Ovary (tissue), 9 donors: Measurements from ENCODE around the gene TAS2R42. TPM values are rescaled to one million over a fixed set of nuclear protein-coding genes. Genes with fewer than 3 reads are reported as not detected.

ENCODE experiments used
- DNase-seq, 5 donors: peaks; one replicate each; pipeline ENCODE4 v3.0.0-alpha.2; 2019 to 2020
- H3K27ac ChIP-seq, 2 donors: fragments of 200-600 bp; one replicate each; pipeline versions ENCODE4 v1.5.1 to v1.8.0; 2019 to 2022
- H3K27me3 ChIP-seq: fragments of 200-600 bp; one replicate; pipeline ENCODE4 v1.8.0; 2022
- H3K36me3 ChIP-seq: fragments of 200-600 bp; sonication (generic); one replicate; pipeline ENCODE4 v1.5.1; 2019
- H3K4me1 ChIP-seq: one replicate; pipeline ENCODE4 v1.8.1; 2013; ENCODE audit warnings: mild to moderate bottlenecking, moderate library complexity; ENCODE audit not compliant: insufficient read depth
- H3K4me3 ChIP-seq: fragments of 200-600 bp; sonication (generic); one replicate; pipeline ENCODE4 v1.5.1; 2017
- H3K9me3 ChIP-seq, 2 donors: fragments of 200-600 bp in 1 of 2; sonication (generic) in 1 of 2; one replicate each; pipeline versions ENCODE4 v1.5.1 to v1.8.1; 2013 to 2019; ENCODE audit warnings: mild to moderate bottlenecking in 1 of 2, moderate library complexity in 1 of 2
- CTCF ChIP-seq, 3 donors: fragments of 450-650 bp in 2 of 3; fragments of 200-600 bp in 1 of 3; IDR thresholded peaks; one replicate each; pipeline versions ENCODE4 v1.5.1 to v1.8.0; 2016 to 2022; ENCODE audit warnings: antibody characterized with exemption in 3 of 3, mild to moderate bottlenecking in 1 of 3
- EP300 ChIP-seq: sonication (generic); formaldehyde crosslinking; IDR thresholded peaks from one replicate; pipeline ENCODE4 v1.6.1; 2017; ENCODE audit warnings: antibody characterized with exemption
- POLR2A ChIP-seq: fragments of 450-650 bp; IDR thresholded peaks from one replicate; pipeline ENCODE4 v1.6.1; 2017; ENCODE audit warnings: antibody characterized with exemption, mild to moderate bottlenecking, moderate library complexity
- WGBS, 3 donors: extraction: QIAGEN DNeasy Blood & Tissue Kit in 1 of 3; methylation state at CpG; one replicate each; pipeline versions ENCODE4 v1.1.5 to v1.1.7; 2013 to 2017; 5-methylcytosine and 5-hydroxymethylcytosine counted together
- intact Hi-C, 4 donors: fragments of 100-400 bp; cut with DNase I; formaldehyde crosslinking; loops; one replicate each; pipeline versions ENCODE4 v1.11.0 to v1.15.1; 2022 to 2023
- polyA plus RNA-seq, 2 donors: library from polyadenylated mRNA; stranded (reverse); fragments of 200-250 nt in 1 of 2; fragments of 350-450 nt in 1 of 2; fragmentation: Illumina TruSeq in 1 of 2; extraction: RNeasy Lipid Tissue Mini Kit (QIAGEN cat#74804) in 1 of 2; gene quantifications; one replicate each; pipeline ENCODE4 v1.2.3, GENCODE V29; 2013 to 2014
- total RNA-seq, 7 donors: library from RNA; depleted of rRNA in 2 of 7; stranded (reverse); fragments of >200 nt in 2 of 7; fragmentation: NEBNext Ultra II Directional in 3 of 7; extraction: Animal tissue kit (Norgen Biotek cat#: 25700) in 3 of 7; gene quantifications; one replicate each; pipeline versions ENCODE4 v1.1.0 to v1.2.4, GENCODE V29; 2016 to 2023
- donor health status: DM: no; HTN: no; CAD: no; lungs with moderate emphysema.
- donor health status: DM: no; HTN: no; CAD: no.
- donor health status: Bipolar disorder and iron deficiency.
- donor health status: DM: yes; HTN: yes; CAD: no.
- donor health status: DM: no; HTN: no; CAD: no.
- donor health status: DM: yes; HTN: yes; CAD: no.

Gene TAS2R42
- total and polyA plus RNA-seq, 9 donors = not detected

DNA sequence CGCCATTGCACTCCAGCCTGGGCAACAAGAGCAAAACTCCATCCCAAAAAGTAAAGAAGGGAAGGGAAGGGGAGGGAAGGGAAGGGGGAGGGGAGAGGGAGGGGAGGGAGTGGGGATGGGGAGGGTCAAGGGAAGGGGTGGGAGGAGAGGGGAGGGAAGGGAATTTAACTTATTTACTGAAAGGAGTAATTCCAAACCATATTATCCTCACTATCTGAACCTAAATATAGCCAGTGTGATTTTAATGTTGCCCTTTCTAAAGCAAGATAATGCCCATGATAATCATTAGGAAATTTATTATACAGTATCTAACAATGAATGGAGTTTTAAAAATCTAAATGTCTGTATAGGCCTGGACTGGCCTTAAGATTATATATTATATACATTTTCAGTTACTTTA lies 8.5 kb downstream of the TAS2R42 start:
- Histone ChIP-seq H3K4me1 (no peaks in the 10 kb centered on the region), H3K4me3 (no peak overlapping the region), H3K36me3 (no peaks in the 10 kb centered on the region), H3K9me3 (no peaks in the 10 kb centered on the region), H3K27ac (no peak overlapping the region), H3K27me3 (no peaks in the 10 kb centered on the region)
- intact Hi-C loops = no loop called here
- WGBS, 3 donors = 100% methylated on average over 1 of the region's 1 CpG
- DNase-seq = no peak
- TF ChIP-seq CTCF (IDR thresholded peaks at IDR 0.05) = no peak
- no peak for TF ChIP-seq EP300
- TF ChIP-seq POLR2A = no peak

GRCh38 chr12:11174022-11174421 lies 12.7 kb downstream of the TAS2R42 start:
- H3K4me1 ChIP-seq = no peaks in the 10 kb centered on the region
- DNase-seq = no peak
- no peaks in the 10 kb centered on the region for H3K27me3 ChIP-seq
- no peak for TF ChIP-seq POLR2A
- TF ChIP-seq CTCF (IDR thresholded peaks at IDR 0.05) = no peak
- TF ChIP-seq EP300 = no peak
- WGBS, 3 donors = 96 to 98% (median 98%) methylated on average over 2 of the region's 2 CpGs
- H3K27ac ChIP-seq = no peak overlapping the region
- no peaks in the 10 kb centered on the region for H3K36me3 ChIP-seq
- no peak overlapping the region for H3K4me3 ChIP-seq
- H3K9me3 ChIP-seq = no peaks in the 10 kb centered on the region
- intact Hi-C loops = no loop called here

DNA sequence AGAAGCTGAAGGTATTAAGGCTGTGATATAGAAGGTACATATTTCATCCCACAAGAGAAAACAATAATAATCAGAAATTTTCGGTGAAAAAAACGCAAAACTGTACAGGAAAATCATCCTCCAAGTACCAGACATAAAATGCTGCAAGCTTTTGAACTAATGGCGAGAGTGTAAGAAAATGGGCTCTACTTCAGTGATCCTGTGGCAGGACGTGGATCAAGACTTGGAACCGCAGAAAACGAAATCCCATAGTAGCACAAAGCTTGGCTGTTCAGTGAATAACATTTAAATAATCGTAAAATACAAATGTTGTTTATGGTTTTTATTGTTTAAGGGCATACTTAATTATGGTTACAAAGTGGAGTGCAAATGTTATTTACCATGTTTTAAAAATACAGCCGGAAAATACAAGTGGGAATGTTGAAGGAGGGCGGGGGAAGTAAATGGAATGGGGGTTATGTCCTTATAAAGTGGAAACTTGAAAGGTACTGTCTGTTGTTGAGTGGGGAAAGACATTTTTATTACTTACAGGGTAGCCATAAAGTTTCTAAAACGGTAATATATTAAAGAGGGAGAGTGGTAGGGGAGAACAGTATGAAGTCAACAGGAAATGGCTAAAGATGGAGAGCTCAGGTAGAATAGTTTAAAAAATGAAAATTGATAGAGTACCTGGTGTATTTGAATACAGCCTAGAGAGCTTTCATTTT lies 14.6 kb downstream of the TAS2R42 start:
- TF ChIP-seq CTCF (IDR thresholded peaks at IDR 0.05) (no peak), EP300 (no peak), POLR2A (no peak)
- 2% methylated on average over 10 of the region's 10 CpGs for WGBS, 3 donors
- no peaks in the 10 kb centered on the region for H3K36me3 ChIP-seq
- no peaks in the 10 kb centered on the region for H3K9me3 ChIP-seq
- DNase-seq = no peak
- intact Hi-C loops = no loop called here
- no peaks in the 10 kb centered on the region for H3K4me1 ChIP-seq
- peak overlapping the region in 1 of 2 donors; percentile 22 for H3K27ac ChIP-seq
- H3K4me3 ChIP-seq = peak overlapping the region; percentile 98
- H3K27me3 ChIP-seq = no peaks in the 10 kb centered on the region

DNA sequence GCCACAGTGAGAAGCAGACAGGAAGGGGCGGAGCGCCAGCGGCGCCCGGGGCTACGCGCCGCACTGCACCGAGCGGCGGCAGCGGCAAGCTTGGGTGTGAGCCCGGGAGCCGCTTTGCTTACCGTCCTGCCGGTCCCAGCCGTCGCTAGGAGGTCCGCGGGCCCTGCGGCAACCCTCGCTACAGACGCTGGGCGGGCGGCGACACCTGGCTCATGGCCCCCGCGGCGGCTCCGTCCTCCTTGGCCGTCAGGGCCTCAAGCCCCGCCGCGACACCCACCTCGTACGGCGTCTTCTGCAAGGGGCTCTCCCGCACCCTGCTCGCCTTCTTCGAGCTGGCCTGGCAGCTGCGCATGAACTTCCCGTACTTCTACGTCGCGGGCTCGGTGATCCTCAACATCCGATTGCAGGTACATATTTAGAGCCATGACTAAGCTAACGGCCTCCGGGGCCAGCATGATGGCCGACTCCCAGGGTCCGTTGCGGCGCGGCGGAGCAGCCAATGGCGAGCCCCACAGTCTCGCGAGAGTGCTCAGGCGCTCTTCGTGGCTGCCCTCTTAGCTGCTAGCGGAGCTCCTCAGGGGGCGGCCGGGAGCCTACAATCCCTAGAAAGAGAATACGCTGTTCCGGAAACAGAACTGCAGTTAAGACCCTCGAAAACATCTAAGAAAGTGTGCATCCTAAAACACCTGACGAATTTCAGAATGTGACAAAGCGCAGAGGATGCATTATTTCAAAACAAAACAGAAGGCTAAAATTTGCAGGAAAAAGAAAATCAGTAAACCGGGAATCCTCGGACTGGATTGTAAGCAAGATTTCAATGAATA lies 15.4 kb downstream of the TAS2R42 start, which contains the start of gene SMIM10L1:
Gene SMIM10L1 (plus strand): TSS at position 50 of the 824 bp plus-strand sequence. CDS start 163 bp downstream, at position 213.
- Histone ChIP-seq H3K27ac (peak within 1 kb of the TSS; percentile 70 to 88), H3K4me3 (peak within 1 kb of the TSS; percentile 98), H3K4me1 (no peaks in the 10 kb centered on the region), H3K27me3 (no peaks in the 10 kb centered on the region), H3K36me3 (no peaks in the 10 kb centered on the region), H3K9me3 (no peaks in the 10 kb centered on the region)
- 0% methylated on average over 65 to 70 of the region's 70 CpGs for WGBS, 3 donors
- TF ChIP-seq POLR2A (peak; percentile 43), EP300 (no peak), CTCF (IDR thresholded peaks at IDR 0.05) (peak in 1 of 3 donors; percentile 12)
- DNase-seq = peak; percentile 90 to 94 (median 92)
- intact Hi-C loops = no loop called here
